GM15510 (cell line): ENCODE results near the gene EP400.

Experiments used
- POLR2A ChIP-seq: IDR thresholded peaks from 3 replicates; pipeline ENCODE4 v1.6.1; 2011; ENCODE audit warnings: borderline replicate concordance; ENCODE audit not compliant: insufficient read length; ENCODE audit errors: extremely low read depth

Gene EP400

DNA sequence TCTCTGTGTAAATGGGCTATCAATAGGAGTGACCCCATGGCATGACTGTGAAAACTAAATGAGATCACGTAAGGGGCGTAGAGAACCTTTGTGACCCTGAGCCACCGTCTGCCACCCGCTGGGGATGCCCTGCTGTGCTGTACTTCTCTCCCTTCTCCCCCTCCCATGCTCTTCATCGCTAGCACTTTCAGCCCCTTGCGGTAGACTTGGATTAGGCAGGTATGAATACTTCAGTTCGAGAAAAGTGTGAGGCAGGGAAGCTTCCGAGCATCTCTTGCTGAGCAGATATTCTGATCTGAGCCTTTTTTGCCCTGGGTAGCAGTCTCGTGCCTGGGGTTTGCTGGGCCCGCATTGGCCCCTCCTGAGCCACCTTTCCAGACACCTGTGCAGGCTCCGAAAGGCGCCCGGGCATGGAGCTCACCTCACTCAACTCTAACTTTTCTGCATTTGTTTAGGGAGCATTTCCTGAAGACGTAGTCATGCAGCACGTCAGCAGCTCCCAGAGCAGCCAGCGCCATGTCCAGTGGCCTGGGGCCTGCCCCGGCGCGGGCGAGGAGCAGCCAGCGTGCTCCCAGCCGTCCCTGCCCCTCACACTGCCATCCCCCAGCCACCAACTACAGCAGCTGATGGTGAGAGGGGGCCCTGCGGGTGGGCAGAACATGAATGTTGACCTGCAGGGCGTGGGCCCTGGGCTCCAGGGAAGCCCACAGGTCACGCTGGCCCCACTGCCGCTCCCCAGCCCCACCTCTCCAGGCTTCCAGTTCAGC is 154.0 kb downstream of the EP400 start:
- no peak for TF ChIP-seq POLR2A

DNA sequence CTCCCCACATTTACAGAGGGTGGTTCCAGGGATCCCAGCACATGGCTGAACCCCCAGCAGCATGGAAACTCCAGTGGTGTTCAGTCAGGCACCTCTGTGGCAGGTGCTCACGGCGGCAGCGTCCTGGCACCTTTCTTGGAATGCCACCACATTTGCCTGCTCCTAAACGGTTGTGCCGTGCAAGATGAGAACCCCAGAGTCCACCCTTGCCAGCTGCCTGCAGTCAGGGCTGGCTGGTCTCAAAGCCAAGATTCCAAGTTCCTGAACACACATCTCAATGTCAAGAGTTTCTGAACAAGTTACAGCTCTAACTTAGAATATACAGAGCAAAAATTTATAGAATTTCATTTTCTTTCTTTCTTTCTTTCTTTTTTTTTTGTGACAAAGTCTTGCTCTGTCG is 155.7 kb downstream of the EP400 start:
- no peak for TF ChIP-seq POLR2A

DNA sequence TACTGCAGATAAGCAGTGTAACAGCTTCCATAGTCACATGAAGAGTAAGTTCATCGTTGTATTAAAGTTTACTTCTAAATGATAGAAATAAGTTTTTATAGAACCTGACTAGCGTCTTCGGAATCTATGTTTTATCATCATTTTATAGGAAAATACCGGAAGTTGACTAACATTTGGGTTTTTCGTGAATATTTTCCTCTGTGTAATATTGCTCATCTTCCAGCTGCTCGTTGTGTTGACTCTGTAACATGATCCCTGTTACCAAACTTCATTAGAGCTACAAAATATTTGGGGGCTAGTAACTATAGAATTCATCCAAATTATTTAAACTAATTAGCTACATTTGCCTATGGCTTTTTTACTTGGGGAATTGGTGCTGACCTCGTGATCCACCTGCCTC is 157.2 kb downstream of the EP400 start:
- TF ChIP-seq POLR2A, result no peak

DNA sequence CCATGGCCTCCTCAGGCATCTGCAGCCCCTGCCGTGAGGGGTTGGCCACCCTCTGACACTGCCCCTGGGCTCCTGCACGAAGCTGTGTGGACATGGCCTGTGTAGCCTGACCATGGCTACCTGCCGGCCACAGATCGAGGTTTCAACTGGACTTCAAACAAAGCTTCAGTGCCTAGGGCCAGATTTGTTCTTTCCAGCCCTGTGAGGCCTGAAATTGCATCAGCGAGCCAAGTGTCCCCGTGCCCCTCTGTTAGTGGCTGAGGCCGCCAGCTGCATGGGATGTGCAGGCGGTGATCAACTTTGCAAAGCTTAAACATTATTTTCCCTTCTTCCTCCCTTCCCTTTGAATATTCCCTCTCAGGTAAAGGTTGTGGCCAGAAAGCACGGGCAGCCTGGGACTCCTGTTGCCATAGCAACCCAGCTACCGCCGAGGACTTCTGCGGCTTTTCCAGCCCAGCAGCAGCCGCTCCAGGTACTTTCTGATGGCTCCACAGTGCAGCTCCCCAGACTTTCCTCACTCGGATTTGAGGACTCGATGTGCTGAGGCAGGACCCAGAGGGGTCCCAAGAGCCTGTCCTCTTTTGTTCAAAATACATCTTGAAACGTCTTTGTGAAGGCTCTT is 158.6 kb downstream of the EP400 start:
- no peak for TF ChIP-seq POLR2A

DNA sequence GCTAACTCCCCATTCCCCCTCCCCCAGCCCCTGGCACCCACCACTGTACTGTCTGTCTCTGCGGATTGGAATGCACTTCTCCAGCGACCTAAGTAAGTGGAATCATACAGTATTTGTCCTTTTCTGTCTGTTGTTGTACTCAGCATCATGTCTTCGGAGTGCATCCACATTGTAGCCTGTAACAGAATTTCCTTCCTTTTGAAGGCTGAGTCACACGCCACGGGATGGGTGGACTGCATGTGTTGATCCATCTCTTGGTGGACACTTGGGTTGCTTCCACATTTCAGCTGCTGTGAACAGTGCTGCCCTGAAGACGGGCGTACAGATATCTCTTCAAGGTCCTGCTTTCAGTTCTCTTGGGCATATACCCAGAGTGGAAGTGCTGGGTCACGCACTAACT is 160.0 kb downstream of the EP400 start:
- TF ChIP-seq POLR2A, result no peak

DNA sequence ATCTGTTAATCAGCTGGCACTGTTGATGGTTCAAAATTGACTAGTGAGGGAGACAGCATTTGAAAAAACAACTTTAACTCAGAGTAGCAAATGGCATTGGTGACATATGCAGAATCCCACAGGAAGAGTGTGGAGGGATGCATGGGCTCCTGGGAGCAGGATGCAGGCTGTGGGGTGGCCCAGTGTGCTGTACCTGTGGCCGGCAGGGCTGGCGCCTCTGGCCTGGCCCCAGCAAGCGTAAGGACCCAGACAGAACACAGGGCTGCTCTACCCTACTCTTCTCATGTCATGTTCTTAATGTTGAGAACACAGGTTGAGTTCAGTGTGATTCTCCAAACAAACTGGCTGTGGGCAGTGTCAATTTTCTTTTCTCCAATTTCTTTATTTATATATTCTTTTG is 160.9 kb downstream of the EP400 start:
- TF ChIP-seq POLR2A, result no peak

DNA sequence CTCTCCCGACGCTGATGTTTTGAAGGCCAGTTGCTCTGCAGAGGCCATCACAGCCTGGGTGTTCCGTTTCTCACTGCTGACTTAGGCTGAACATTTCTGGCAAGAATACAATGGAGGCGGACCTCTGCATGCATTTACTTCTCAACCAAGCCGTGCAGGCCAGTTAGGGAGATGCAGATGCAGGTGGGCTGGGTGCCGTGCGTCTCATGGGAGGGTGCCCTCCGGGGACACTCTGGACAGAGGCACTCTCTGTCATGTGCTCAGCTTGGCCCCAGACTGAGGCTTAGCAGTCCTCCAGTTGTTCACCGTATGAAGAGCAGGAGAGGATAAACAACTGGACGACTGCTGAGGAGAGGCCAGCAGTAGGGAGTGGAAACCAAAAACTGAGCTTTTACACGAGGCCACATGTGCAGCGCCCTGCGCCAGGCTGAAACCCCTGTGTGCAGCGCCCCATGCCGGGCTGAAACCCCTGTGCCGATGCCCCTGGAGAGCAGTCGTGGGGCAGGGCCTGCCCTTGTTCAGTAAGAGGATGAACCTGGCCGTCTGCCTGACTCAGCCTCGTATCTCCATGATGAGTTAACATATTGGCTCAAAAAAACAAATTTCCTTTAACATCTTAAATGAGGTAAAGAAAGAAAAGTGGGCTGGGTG is 162.0 kb downstream of the EP400 start:
- TF ChIP-seq POLR2A, result no peak

DNA sequence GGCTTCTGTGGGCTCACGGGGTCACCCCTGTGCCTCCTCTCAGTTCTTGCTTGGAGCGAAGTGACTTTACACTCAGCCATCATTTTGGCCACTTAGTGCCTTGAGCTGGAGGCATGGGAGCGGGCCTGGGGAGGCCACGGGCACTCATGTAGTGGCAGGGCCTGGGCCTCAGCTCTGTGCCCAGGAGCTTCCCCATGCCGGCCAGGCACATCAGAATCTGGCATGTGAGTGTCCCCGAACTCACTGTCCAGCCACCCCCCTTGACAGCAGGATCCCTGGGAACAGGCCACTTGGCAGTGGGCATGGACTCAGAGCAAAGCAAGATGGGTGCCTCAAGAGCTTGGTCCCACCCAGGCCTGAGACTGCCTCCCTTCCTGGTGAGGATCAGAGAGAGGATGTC is 164.9 kb downstream of the EP400 start:
- TF ChIP-seq POLR2A, result no peak

DNA sequence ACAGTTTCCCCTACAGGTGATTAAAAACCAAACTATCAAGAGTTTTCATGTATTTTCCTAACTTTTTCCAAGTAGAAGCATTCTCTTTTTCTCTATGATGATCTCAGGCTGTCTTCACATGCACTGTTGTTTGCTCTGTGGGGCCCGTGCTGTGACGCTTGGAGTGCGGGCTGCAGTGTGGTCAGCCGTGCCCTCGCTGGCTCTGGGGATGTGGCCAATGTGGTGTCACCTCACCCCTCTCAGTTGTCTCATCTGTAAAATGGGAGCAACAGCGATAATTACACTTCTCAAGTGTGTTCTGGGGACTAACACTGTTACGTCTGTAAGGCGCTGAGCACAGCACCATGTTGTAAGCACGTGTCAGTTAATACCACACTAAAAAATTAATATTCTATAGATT is 165.8 kb downstream of the EP400 start:
- TF ChIP-seq POLR2A, result no peak

DNA sequence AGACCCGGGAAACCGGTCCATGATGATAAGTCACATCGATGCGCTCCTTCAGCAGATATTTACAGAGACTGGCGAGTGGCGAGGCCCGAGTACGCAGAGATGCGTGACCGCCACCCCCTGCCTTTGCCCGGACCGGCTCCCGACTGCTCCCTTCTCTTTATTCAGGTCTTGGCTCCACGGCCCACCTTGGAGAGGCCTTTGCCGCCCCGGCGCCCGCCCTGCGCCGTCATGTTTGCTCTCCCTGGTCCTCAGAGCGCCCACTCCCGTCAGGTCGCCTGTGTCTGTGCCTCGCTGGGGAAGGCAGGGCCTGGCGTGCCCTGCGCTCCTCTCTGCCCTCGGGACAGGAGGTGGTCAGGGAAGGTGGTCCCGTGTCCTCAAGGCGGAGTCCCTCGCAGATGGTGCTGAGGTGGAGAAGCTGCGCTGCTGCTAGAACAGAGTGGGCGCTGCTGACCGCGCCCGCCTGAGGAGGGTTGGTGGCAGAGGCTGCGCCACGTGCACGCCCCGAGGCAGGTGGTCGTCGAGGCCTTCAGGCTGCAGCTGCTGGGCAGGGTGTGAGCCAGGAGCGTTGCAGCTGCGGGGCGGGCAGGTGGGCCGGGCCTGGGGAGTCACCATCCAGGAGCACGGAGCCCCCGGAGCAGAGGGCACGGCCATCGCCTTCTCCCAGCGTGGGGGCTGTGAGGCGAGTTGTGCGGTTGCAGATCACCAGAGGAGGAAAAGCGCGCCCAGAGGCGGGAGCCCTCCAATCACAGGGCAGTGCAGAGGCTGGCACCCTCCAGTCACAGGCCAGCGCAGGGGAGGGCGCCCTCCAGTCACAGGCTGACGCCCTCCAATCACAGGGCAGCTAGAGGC is 167.2 kb downstream of the EP400 start:
- no peak for TF ChIP-seq POLR2A

DNA sequence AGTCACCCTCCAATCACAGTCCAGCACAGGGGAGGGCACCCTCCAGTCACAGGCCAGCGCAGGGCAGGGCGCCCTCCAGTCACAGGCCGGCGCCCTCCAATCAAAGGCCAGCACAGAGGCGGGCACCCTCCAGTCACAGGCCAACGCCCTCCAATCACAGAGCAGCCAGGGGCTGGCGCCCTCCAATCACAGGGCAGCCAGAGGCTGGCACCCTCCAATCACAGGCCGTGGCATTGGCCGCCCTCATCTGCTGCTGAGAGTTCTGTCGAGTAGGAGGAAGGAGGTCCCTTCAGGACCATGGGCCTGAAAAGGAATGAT is 167.8 kb downstream of the EP400 start:
- no peak for TF ChIP-seq POLR2A

DNA sequence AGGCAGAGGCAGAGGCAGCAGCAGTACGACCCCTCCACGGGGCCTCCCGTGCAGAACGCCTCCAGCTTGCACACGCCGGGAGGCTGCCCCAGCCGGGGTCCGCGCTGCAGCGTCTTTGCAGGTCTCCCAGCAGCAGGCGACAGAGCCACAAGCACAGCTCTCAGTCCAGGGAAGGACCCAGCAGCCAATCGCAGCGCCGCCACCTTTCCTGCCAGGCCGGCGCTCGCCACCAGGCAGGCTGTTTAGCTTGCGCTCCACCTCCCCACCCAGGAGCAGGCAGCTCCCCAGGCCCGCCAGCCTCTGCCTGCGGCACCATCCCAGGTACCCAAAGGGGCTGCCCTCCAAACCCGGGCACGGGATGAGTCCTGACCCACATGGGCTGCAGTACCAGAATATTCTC is 169.1 kb downstream of the EP400 start:
- no peak for TF ChIP-seq POLR2A

DNA sequence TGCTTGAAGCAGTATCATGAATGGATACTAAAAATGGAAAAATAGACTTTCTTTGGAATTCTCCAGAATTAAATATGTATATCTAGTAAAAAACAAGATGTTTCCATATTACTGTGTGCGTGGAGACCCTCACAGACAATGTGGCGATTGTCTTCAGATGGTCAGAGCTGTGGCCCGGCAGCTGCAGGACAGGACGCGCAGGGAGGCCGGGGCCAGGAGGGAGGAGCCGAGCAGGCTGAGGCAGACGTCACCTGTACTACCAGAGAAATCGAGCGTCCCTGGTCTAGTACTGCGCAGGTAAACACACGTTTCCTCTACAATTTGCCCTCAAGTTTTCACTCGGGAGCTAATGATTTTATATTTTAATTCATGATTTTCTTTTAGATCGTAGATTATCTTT is 171.5 kb downstream of the EP400 start:
- TF ChIP-seq POLR2A, result no peak

DNA sequence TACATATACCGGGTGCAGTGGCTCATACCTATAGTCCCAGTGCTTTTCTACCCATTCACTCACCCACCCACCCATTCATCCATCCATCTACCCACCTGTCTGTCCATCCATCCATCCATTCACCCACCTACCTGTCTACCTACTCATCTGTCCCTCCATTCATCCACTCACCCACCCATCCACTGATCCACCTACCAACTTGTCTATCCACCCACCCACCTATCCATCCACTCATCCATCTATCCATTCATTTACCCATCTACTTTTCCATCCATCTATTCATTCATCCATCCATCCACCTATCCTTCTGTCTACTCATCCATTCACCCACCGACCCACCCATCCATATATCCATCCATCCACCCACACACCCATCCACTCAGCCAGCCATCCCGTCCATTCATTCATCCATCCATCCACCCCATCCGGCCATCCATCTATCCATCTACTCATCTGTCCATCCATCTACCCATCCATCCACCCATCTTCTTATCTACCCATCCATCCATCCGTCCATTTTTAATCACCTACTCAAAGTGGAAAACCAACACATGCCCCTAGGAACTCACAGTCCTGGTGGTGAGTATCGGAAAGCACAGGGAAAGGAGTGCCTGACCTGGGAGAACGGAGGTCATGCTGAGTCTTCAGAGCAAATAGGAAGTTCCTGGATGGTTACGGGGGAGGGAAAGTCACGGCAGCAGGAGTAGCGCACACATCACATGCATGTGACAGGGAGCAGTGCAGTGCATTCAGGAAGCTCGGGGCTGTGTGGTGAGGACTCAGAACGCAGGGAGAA is 174.4 kb downstream of the EP400 start:
- TF ChIP-seq POLR2A, result no peak
